Measurements from ENCODE around the gene PIK3R5.

Gene PIK3R5

GRCh38 chr17:9004132-9004960 lies 38.8 kb upstream of the PIK3R5 start:
- TF ChIP-seq CTCF (IDR thresholded peaks at IDR 0.05) = no peak

GRCh38 chr17:9003355-9004131 lies 38.0 kb upstream of the PIK3R5 start:
- TF ChIP-seq CTCF (IDR thresholded peaks at IDR 0.05) = no peak

- 0 out of 2 replicates have a peak, but pooled peaks have one; percentile 29 for TF ChIP-seq CTCF (IDR thresholded peaks at IDR 0.05)
Observed at GRCh38 chr17:9002606-9003354, 37.3 kb upstream of the PIK3R5 start.

GRCh38 chr17:9002227-9002605 lies 36.7 kb upstream of the PIK3R5 start:
- no peak for TF ChIP-seq CTCF (IDR thresholded peaks at IDR 0.05)

GRCh38 chr17:9001559-9001958 lies 36.1 kb upstream of the PIK3R5 start:
- no peak for TF ChIP-seq CTCF (IDR thresholded peaks at IDR 0.05)

GRCh38 chr17:8997994-8998628 lies 32.6 kb upstream of the PIK3R5 start:
- TF ChIP-seq CTCF (IDR thresholded peaks at IDR 0.05) = peak; percentile 97

GRCh38 chr17:8995711-8996110 lies 30.2 kb upstream of the PIK3R5 start:
- no peak for TF ChIP-seq CTCF (IDR thresholded peaks at IDR 0.05)

All from LNCAP (cell line).